NCI-H748 treated with DMSO at 0.1 percent for 48 hours (cell line): ENCODE data around the gene HLTF.
"Not testable (repeated sequence)": the region's sequence is repeated elsewhere in the genome, so short reads cannot be mapped to it uniquely, and the experiment has no call there.

Source experiments
- DNase-seq: peaks from one replicate; lab custom pipeline; 2025; lab: John Stamatoyannopoulos, UW

Gene HLTF

GRCh38 chr3:149086232-149086988 lies at the start of gene HLTF:
Gene HLTF, minus strand, starts transcription at chr3:149086533. Its CDS starts 197 bp downstream, at chr3:149086336.
- peak; percentile 84 for DNase-seq

GRCh38 chr3:149134575-149134974 lies 48.2 kb upstream of the HLTF start:
- no peak for DNase-seq

- no peak for DNase-seq
Measured at GRCh38 chr3:149131589-149131988, 45.3 kb upstream of the HLTF start.

- DNase-seq: peak; percentile 73
Measured at GRCh38 chr3:149129326-149130205, 43.2 kb upstream of the HLTF start, which contains the start of gene HPS3. Gene HPS3, plus strand, starts transcription at chr3:149129638. Its CDS starts 86 bp downstream, at chr3:149129724.

- DNase-seq: no peak
Measured at GRCh38 chr3:149128821-149129220, 42.5 kb upstream of the HLTF start.

- DNase-seq: no peak
Measured at GRCh38 chr3:149122721-149123578, 36.6 kb upstream of the HLTF start.

GRCh38 chr3:149120051-149120972 lies 34.0 kb upstream of the HLTF start:
- DNase-seq: peak; percentile 26

- no peak for DNase-seq
Measured at GRCh38 chr3:149119466-149119865, 33.1 kb upstream of the HLTF start.

GRCh38 chr3:149118724-149119123 lies 32.4 kb upstream of the HLTF start:
- DNase-seq: no peak

- no peak for DNase-seq
Measured at GRCh38 chr3:149115114-149115513, 28.8 kb upstream of the HLTF start.

GRCh38 chr3:149114458-149114857 lies 28.1 kb upstream of the HLTF start:
- DNase-seq: no peak

GRCh38 chr3:149104484-149104883 lies 18.2 kb upstream of the HLTF start:
- DNase-seq: no peak

- no peak for DNase-seq
Measured at GRCh38 chr3:149101641-149102040, 15.3 kb upstream of the HLTF start.

- DNase-seq: no peak
Measured at GRCh38 chr3:149101154-149101553, 14.8 kb upstream of the HLTF start.

- not testable (repeated sequence) for DNase-seq
Measured at GRCh38 chr3:149097987-149098386, 11.7 kb upstream of the HLTF start.

GRCh38 chr3:149095487-149095886 lies 9.2 kb upstream of the HLTF start:
- DNase-seq: no peak

- no peak for DNase-seq
Measured at GRCh38 chr3:149091983-149092382, 5.7 kb upstream of the HLTF start.

GRCh38 chr3:149090907-149091306 lies 4.6 kb upstream of the HLTF start:
- no peak for DNase-seq

- no peak for DNase-seq
Measured at GRCh38 chr3:149090461-149090860, 4.1 kb upstream of the HLTF start.

- DNase-seq: no peak
Measured at GRCh38 chr3:149089395-149089794, 3.1 kb upstream of the HLTF start.

GRCh38 chr3:149087208-149087607 lies 875 bp upstream of the HLTF start:
- DNase-seq: no peak
